Activated T-cell treated with anti-CD3 and anti-CD28 coated beads, Interleukin-2, amount 50 U/mL, for 4 hours (primary cell): ENCODE results near the gene PCSK6. TPM values are rescaled to one million over a fixed set of nuclear protein-coding genes. Genes with fewer than 3 reads are reported as not detected.

ENCODE experiments used
- ATAC-seq, 2 donors: fragments of 200-7000 bp; cut with Tn5 transposase; one replicate each; pipeline ENCODE4 v1.10.0; 2021
- DNase-seq: peaks from one replicate; pipeline ENCODE4 v3.0.0-alpha.2; 2020
- H3K27me3 Mint-ChIP-seq: one replicate; pipeline ENCODE4 v1.8.0; 2021; ENCODE audit warnings: low read depth, mixed read lengths
- H3K36me3 Mint-ChIP-seq: one replicate; pipeline ENCODE4 v1.8.0; 2022; ENCODE audit warnings: mixed read lengths; ENCODE audit not compliant: insufficient read depth
- H3K4me1 Mint-ChIP-seq: one replicate; pipeline ENCODE4 v1.8.0; 2021; ENCODE audit warnings: low read depth, mixed read lengths
- H3K4me3 Mint-ChIP-seq: one replicate; pipeline ENCODE4 v1.8.0; 2021; ENCODE audit warnings: mild to moderate bottlenecking, moderate library complexity, mixed read lengths
- H3K9me3 Mint-ChIP-seq: one replicate; pipeline ENCODE4 v1.8.0; 2021; ENCODE audit warnings: mixed read lengths
- total RNA-seq, 3 donors: library from RNA; stranded (reverse); gene quantifications; one replicate each; pipeline ENCODE4 v1.2.1, GENCODE V29; 2021

Gene PCSK6
- under 1 TPM; 0.53 to 0.83 (median 0.65) TPM for total RNA-seq

DNA sequence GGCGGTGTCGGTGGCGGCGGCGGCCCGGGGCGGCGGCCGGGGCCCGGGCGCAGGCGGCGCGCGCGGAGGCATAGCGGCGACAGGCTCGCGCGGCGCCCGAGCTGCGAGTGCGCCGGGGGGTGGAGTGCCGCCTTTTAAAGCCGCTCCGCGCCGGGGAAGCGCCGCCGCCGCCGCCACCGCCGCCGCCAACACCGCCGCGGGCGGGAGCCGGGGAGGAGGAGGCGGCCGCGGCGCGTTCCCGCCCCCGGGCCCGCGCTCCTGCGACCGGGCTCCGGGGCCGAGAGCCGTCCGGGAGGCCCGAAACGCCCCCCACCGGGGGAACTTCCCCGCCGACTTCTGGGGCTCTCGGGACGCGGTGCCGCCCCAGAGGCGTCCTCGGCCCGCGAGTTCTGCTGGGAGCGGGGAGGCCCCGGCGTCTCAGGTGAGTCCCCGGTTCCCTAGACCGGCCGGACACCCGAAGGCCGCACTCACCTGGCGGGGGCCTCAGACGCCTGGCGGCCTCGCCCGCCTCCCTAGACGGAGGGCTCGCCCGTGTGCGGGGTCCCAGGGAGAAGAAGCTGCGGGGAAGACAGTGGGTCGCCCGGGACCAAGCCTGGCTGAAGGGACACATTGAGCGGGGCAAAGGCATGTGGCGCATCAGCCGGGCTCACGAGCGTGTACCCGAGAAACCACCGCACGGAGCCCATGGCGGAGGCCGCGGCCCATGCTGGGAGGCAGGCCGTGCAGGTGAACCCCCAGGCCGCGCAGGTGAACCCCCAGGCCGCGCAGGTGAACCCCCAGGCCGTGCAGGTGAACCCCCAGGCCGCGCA, at the start of gene PCSK6:
Gene PCSK6, minus strand, starts transcription at position 109 of the 809 bp plus-strand sequence. Its CDS starts 37 bp downstream, at position 72.
- no peak for DNase-seq
- ATAC-seq, result peak; percentile 44 to 53
- H3K36me3 Mint-ChIP-seq, result no peaks in the 10 kb centered on the region
- H3K9me3 Mint-ChIP-seq, result no peaks in the 10 kb centered on the region
- H3K4me3 Mint-ChIP-seq, result no peak within 1 kb of the TSS
- H3K27me3 Mint-ChIP-seq, result peaks cover 44% of the 10 kb centered on the region
- peaks cover 5% of the 10 kb centered on the region for H3K4me1 Mint-ChIP-seq

DNA sequence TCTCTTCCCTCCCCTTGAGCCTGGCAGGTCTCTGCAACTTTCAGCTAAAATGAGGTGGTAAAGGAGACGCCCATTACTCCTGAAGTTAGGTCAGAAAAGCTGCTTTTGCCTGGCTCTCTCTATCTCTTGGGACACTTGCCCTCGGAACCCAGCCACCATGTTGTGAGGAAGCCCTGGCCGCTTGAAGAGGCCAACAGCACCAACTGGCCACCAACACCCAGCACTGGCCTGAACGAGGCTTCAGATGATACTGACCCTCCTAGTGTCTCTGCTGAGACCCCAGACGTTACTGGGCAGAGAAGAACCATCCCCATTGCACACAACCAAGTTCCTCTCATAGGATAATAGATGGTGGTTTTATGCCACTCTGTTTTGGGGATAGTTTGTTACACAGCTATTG, 49.5 kb upstream of the PCSK6 start:
- Mint-ChIP-seq H3K27me3 (peaks cover 17% of the 10 kb centered on the region), H3K4me3 (no peak overlapping the region), H3K4me1 (no peaks in the 10 kb centered on the region), H3K36me3 (no peaks in the 10 kb centered on the region), H3K9me3 (peaks cover 3% of the 10 kb centered on the region)
- DNase-seq, result no peak
- ATAC-seq, result no peak

DNA sequence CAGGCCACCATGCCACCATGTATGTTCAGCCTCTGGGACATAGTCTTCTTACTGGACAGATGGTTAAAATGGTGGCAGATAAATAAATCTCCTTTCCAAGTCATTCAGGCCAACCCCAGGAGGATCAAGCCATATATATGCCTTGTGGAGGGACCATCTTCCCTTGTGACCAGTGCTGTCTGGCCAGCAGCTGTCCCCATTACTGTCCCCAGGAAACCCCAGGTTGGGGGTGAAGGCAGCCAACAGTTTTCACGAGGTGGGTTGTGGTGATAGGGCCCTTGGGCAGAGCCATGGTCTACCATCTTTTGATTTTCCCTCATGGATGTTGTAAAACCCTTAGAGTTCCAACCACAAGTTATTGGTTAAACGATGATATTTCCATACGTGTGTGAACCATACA, 48.7 kb upstream of the PCSK6 start:
- Mint-ChIP-seq H3K4me1 (no peaks in the 10 kb centered on the region), H3K9me3 (peaks cover 3% of the 10 kb centered on the region), H3K27me3 (peaks cover 12% of the 10 kb centered on the region), H3K36me3 (no peaks in the 10 kb centered on the region), H3K4me3 (no peak overlapping the region)
- ATAC-seq, result no peak
- DNase-seq, result no peak

DNA sequence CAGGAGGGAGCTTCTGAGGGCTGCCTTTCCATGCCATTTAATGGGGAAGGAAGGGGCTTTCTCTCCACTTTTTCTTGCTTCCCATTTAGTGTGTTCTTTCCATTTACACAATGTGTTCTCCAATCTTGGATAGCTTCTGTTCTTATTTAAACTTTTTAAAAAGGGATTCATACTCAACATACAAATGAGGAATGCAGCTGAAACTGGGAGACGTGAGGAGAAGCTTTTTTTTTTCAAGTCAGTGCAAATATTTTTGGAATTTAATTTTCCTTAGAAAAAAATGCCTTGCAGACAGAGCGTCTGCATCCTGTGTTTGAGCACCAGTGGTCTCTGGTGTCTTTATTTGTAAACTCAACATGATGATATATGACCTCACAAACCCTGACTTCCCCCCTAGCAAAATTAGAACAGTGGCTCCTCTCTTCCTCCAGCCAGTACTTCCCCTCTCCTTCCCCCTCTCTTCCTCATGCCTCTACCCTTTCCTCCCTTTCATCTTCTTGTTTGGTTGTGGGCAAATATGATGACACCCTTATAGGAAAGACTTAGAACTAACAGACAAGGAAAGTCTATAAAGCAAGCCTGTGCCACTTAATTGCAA, 48.1 kb upstream of the PCSK6 start:
- Mint-ChIP-seq H3K9me3 (peaks cover 3% of the 10 kb centered on the region), H3K36me3 (no peaks in the 10 kb centered on the region), H3K4me1 (no peaks in the 10 kb centered on the region), H3K4me3 (no peak overlapping the region), H3K27me3 (peaks cover 12% of the 10 kb centered on the region)
- ATAC-seq (no peak), DNase-seq (no peak)

DNA sequence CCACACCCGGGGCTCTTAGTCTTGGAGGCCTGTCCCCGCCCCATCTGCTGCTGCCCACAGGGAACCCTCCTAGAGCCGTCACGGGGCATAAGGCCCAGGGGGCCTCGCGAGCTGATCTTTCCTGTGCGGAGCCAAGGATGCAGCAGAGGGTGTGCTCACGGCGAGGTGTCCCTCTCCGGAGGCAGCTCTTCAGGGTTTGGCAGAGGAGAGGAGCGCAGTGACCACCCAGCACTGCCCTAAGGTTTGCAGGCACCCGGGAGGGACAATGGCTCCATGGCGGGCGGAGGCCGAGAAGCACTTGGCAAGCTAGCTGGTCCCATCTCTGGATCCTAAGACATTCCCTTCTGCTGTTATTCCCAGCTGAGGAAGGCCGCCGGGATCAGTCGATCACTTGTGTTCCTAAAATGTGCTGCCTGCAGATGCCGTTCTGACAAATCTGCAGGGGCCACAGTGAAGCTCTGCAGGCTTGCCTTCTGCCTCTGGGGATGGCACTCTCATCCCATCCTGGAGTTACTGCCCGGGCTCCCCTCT, 47.4 kb upstream of the PCSK6 start:
- no peak for ATAC-seq
- DNase-seq, result no peak
- Mint-ChIP-seq H3K4me1 (no peaks in the 10 kb centered on the region), H3K36me3 (no peaks in the 10 kb centered on the region), H3K9me3 (peaks cover 3% of the 10 kb centered on the region), H3K27me3 (peaks cover 12% of the 10 kb centered on the region), H3K4me3 (no peak overlapping the region)

DNA sequence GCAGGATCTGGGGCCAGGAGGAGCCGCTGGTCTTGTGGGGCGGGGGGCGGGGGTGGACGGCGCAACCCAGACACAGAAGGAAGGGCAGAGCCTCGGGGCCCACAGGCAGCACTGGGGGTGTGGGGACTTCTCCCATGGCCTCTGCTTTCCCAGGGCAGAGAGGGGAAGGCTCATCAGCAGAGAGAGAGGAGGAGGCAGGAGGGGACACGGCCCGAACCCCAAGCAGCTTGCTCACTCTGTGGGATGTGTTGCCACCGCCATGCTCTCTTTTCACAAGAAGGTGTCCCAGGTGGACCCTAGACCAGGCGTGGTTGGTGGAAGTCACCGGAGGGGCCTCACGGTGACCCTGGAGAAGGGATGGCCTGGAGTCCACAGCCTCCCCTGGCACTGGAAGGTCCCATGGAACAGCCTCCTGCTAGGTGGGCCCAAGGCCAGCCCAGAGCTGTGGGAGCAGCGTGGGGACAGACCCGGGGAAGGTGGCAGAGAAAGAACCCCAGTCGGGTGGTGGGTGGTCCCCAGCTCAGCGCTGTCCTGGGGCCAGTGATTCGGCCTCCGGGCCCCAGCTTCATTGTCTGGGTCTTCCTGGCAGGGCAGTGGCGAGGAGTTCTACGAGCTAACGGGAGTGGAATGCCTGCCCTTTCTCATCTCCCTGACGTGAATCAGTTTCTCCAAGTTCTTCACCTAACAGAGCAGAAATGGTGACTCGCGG, 46.8 kb upstream of the PCSK6 start:
- no peaks in the 10 kb centered on the region for H3K4me1 Mint-ChIP-seq
- DNase-seq, result no peak
- ATAC-seq, result no peak
- no peaks in the 10 kb centered on the region for H3K36me3 Mint-ChIP-seq
- no peak overlapping the region for H3K4me3 Mint-ChIP-seq
- H3K27me3 Mint-ChIP-seq, result peaks cover 12% of the 10 kb centered on the region
- peaks cover 3% of the 10 kb centered on the region for H3K9me3 Mint-ChIP-seq

DNA sequence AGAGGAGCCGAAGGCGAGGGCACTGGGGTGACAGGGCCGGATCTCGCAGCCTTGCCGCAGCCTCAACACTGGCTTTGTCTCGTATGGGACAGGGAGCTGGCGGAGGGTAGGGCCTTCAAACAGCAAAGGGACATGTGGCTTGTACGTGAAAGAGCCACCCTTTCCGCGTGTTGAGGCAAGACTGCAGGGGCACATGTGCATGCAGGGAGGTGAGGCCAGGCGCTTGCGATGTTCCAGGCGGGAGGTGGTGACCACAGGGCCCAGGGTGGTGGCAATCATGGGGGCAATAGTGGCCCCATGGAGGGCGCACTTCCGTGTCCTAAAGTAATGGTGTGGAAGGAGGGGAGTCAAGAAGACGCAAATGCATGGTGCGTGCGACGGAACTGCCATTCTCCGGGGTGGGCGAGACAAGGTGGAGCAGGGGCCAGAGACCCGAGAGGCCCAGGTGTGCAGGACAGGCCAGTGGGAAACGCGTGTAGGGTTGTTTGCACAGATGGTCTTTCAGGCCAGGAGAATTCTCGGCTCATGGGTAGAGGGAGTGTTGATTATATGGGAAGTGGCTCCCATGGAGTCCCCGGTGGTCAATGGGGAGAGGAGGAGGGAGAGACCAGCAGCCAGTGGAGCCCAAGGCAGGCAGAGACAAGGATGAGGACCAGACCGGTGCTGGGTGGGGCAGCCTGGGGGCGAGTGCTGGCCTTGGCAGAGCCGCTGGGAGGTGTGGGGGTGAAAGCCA, 45.8 kb upstream of the PCSK6 start:
- Mint-ChIP-seq H3K9me3 (peaks cover 3% of the 10 kb centered on the region), H3K4me3 (no peak overlapping the region), H3K36me3 (no peaks in the 10 kb centered on the region), H3K27me3 (peaks cover 12% of the 10 kb centered on the region), H3K4me1 (no peaks in the 10 kb centered on the region)
- ATAC-seq, result no peak
- no peak for DNase-seq

DNA sequence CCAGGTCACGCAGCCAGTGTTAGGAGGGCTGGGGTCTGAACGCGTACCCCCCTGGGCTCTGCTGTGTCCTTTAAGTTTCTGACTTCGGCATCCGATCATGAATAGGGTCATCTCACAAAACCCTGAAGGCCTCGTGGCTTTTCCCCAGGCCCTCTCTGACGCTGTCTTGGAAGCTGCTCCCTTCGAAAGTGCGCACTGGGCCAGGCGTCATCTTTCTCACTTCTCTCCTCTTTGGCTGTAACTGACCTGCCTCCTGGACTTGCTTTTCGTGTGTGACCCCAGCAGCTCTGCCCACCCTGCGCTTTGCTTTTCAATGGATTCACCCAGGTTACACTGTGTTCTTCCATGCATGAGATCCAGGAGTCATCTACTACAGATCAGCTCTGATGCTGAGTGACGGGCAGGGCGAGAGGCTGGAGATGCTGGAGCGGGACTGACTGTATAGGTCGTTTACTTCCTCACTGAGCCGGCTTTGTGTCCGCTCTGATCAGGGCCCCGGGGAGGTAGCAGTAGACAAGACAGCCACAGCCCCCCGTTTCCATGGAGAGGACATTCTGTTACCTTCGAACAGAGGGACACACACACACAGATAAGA, 45.0 kb upstream of the PCSK6 start:
- no peak for DNase-seq
- Mint-ChIP-seq H3K4me3 (no peak overlapping the region), H3K27me3 (peaks cover 12% of the 10 kb centered on the region), H3K36me3 (no peaks in the 10 kb centered on the region), H3K4me1 (no peaks in the 10 kb centered on the region), H3K9me3 (peaks cover 3% of the 10 kb centered on the region)
- ATAC-seq, result no peak

DNA sequence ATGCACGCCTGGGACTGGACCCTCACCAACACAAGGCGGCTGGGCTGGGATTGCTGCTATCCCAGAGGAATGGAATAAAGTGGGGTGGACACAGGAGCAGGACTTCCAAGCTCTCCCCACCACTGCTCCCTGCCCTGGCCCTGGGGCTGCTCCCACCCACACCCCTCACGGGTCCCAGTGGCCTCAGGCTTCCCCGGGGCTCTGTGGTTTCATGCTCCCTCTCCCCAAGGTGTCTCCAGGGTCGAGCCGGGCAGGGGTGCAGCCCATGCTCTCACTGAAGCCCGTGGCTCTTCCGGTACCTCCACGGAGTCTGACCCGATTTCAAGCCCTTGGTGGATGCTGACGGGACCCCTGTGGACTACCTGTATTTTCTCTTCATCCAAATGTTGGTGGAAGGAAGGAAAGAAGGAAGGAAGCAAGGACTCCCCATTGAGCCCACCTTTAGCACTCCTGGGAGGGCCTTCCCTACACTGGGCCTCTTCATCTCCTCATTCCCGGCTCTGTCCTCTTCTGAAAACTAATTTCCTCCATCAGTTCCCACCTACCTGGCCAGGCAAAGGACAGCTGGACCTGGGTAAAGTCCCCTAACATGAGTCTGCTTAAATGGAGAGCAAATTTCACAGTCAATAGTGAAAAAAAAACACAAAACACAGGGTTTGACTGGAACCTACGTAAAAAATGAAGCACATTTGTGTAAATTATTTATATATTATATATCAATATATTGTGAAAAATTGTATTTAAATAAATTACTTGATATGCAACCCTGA, 44.0 kb upstream of the PCSK6 start:
- peaks cover 12% of the 10 kb centered on the region for H3K27me3 Mint-ChIP-seq
- ATAC-seq, result no peak
- no peaks in the 10 kb centered on the region for H3K4me1 Mint-ChIP-seq
- no peaks in the 10 kb centered on the region for H3K36me3 Mint-ChIP-seq
- no peak overlapping the region for H3K4me3 Mint-ChIP-seq
- no peak for DNase-seq
- H3K9me3 Mint-ChIP-seq, result peaks cover 2% of the 10 kb centered on the region

DNA sequence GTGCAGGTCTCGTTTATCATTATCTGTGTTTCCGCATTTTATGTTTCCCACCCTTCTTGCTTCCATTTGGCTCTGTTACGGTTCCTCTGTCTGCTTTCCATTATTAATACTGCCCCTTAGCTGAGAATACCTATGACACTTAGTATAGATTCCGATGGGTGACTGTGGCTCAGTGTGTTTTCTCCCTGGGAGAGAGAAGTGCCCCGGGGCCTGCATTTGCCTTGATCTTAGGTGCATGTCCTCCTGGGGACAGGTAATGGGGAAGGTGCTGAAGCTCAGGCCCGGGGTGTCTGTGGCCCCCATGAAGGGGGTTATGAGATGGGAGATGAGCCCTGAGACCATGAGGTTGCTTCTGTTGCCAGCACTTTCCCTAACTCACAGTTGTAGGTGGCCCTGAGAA, 43.4 kb upstream of the PCSK6 start:
- H3K9me3 Mint-ChIP-seq, result no peaks in the 10 kb centered on the region
- H3K4me3 Mint-ChIP-seq, result no peak overlapping the region
- DNase-seq (no peak), ATAC-seq (no peak)
- peaks cover 16% of the 10 kb centered on the region for H3K27me3 Mint-ChIP-seq
- no peaks in the 10 kb centered on the region for H3K36me3 Mint-ChIP-seq
- no peaks in the 10 kb centered on the region for H3K4me1 Mint-ChIP-seq

DNA sequence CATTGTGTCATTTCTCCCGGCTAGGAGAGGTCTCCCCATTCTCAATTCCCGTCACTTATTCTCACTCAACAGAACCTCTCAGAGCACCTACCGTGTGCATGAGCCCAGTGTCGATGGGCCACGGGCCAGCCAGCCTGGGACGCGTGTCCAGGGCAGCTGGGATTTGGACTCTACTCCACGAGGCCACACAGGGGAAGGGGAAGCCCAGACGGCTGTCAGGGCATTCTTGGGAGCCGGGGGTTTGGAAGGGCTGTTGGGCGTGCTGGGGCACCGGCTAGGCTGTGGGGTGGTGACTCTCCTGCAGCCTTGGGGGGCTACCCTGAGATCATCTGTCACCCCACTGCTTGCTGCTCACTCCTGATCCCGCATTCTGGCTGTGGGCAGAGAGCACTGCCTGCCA, 41.7 kb upstream of the PCSK6 start:
- ATAC-seq (no peak), DNase-seq (no peak)
- Mint-ChIP-seq H3K9me3 (no peaks in the 10 kb centered on the region), H3K4me1 (no peaks in the 10 kb centered on the region), H3K36me3 (no peaks in the 10 kb centered on the region), H3K27me3 (peaks cover 14% of the 10 kb centered on the region), H3K4me3 (no peak overlapping the region)

DNA sequence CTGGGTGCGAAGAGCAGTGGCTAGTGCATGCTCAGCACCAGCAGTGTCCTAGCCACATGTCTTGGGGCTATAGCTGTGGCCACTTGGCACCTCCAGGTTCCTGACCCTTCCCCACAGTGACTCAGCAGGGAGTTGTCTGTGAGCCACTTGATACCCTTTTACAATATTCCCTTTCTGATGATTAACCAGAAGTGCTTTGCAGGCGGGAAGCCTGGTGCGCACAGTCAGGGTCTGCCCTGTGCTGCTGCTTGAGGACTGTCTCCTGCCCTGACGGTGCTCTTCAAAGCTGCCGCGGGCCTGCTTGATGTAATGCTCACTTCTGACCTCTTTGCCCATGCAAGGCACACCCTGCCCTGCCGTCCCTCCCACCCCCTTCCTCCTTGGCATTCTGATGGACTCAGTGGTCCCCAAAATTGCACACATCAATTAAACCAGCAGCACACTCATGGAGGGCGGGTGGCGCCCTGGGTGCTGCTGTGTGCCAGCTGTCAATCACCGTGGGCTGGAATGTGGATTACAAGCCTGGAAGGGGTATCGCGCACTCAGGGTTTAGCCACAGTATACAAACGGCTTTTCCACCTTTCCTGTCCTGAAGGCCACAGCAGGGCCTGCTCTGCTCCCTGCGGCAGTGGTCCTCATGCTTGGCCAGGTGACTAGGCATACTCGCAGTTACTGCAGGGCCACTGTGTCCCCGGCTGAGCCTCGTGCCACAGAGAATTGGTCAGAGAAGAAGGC, 40.9 kb upstream of the PCSK6 start:
- ATAC-seq (no peak), DNase-seq (no peak)
- Mint-ChIP-seq H3K4me3 (no peak overlapping the region), H3K27me3 (peaks cover 14% of the 10 kb centered on the region), H3K4me1 (no peaks in the 10 kb centered on the region), H3K36me3 (no peaks in the 10 kb centered on the region), H3K9me3 (no peaks in the 10 kb centered on the region)

DNA sequence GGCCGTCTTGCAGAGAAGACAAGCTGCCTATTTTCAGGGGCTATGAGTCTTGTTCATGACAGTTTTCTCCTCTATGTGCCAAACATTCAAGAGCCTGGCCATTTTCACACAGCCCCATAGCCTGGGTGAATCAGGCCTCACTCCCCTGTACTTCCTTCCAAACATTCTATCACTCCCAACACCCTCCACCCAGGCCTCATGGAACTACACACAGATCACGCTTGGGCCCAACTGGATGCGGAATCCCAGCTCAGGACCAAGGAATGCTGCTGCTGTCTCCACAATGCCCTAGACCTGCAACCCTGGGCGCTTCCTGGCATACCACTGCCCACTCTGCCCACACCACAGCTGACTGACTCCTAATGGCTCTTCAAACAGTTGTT, 39.4 kb upstream of the PCSK6 start:
- Mint-ChIP-seq H3K4me3 (no peak overlapping the region), H3K36me3 (no peaks in the 10 kb centered on the region), H3K27me3 (peaks cover 12% of the 10 kb centered on the region), H3K4me1 (no peaks in the 10 kb centered on the region), H3K9me3 (no peaks in the 10 kb centered on the region)
- ATAC-seq (no peak), DNase-seq (no peak)
